Memory B cell (primary cell): ENCODE measurements around the gene TRIML1.
"Not testable (repeated sequence)": the region's sequence is repeated elsewhere in the genome, so short reads cannot be mapped to it uniquely, and the experiment has no call there.

Experiments used
- ATAC-seq: fragments of 150-1000 bp; cut with Tn5 transposase; 2 replicates; pipeline ENCODE4 v1.10.0; 2021; ENCODE audit warnings: low read depth, mild to moderate bottlenecking, moderate library complexity
- DNase-seq, 2 donors: peaks; one replicate each; pipeline ENCODE4 v3.0.0; 2022; ENCODE audit warnings: low spot score in 2 of 2
- H3K27ac Mint-ChIP-seq: one replicate; pipeline ENCODE4 v1.8.0; 2022; ENCODE audit warnings: mild to moderate bottlenecking, moderate library complexity, mixed read lengths
- H3K27me3 Mint-ChIP-seq: one replicate; pipeline ENCODE4 v1.8.0; 2022; ENCODE audit warnings: mixed read lengths
- H3K36me3 Mint-ChIP-seq: one replicate; pipeline ENCODE4 v1.8.0; 2022; ENCODE audit warnings: mild to moderate bottlenecking, mixed read lengths
- H3K4me1 Mint-ChIP-seq: one replicate; pipeline ENCODE4 v1.8.0; 2022; ENCODE audit warnings: mixed read lengths
- H3K4me3 Mint-ChIP-seq: one replicate; pipeline ENCODE4 v1.8.0; 2022; ENCODE audit warnings: mild to moderate bottlenecking, moderate library complexity, mixed read lengths
- H3K9me3 Mint-ChIP-seq: one replicate; pipeline ENCODE4 v1.8.0; 2022; ENCODE audit warnings: mixed read lengths

Gene TRIML1

GRCh38 chr4:188132232-188132631, 7.0 kb upstream of the TRIML1 start:
- H3K36me3 Mint-ChIP-seq: no peaks in the 10 kb centered on the region
- H3K4me3 Mint-ChIP-seq: no peak overlapping the region
- no peaks in the 10 kb centered on the region for H3K27me3 Mint-ChIP-seq
- no peak overlapping the region for H3K27ac Mint-ChIP-seq
- H3K4me1 Mint-ChIP-seq: no peaks in the 10 kb centered on the region
- DNase-seq (no peak), ATAC-seq (no peak)
- peaks cover 3% of the 10 kb centered on the region for H3K9me3 Mint-ChIP-seq

GRCh38 chr4:188138227-188138626, 1.0 kb upstream of the TRIML1 start:
- DNase-seq (no peak), ATAC-seq (no peak)
- no peaks in the 10 kb centered on the region for H3K27me3 Mint-ChIP-seq
- H3K4me1 Mint-ChIP-seq: no peaks in the 10 kb centered on the region
- H3K9me3 Mint-ChIP-seq: no peaks in the 10 kb centered on the region
- H3K36me3 Mint-ChIP-seq: no peaks in the 10 kb centered on the region
- H3K27ac Mint-ChIP-seq: no peak overlapping the region
- H3K4me3 Mint-ChIP-seq: no peak overlapping the region

- Mint-ChIP-seq H3K27ac (no peak overlapping the region), H3K36me3 (no peaks in the 10 kb centered on the region), H3K9me3 (no peaks in the 10 kb centered on the region), H3K4me1 (no peaks in the 10 kb centered on the region), H3K27me3 (no peaks in the 10 kb centered on the region), H3K4me3 (no peak overlapping the region)
- ATAC-seq: no peak
- DNase-seq: no peak
Measured at GRCh38 chr4:188139671-188140070, 430 bp downstream of the TRIML1 start.

GRCh38 chr4:188143731-188144130, 4.5 kb downstream of the TRIML1 start:
- Mint-ChIP-seq H3K27me3 (no peaks in the 10 kb centered on the region), H3K4me3 (no peak overlapping the region), H3K9me3 (no peaks in the 10 kb centered on the region), H3K27ac (no peak overlapping the region), H3K4me1 (no peaks in the 10 kb centered on the region), H3K36me3 (no peaks in the 10 kb centered on the region)
- ATAC-seq (no peak), DNase-seq (no peak)

GRCh38 chr4:188145601-188146000, 6.4 kb downstream of the TRIML1 start:
- H3K9me3 Mint-ChIP-seq: no peaks in the 10 kb centered on the region
- no peak overlapping the region for H3K27ac Mint-ChIP-seq
- no peaks in the 10 kb centered on the region for H3K4me1 Mint-ChIP-seq
- DNase-seq (no peak), ATAC-seq (no peak)
- no peaks in the 10 kb centered on the region for H3K36me3 Mint-ChIP-seq
- H3K4me3 Mint-ChIP-seq: no peak overlapping the region
- no peaks in the 10 kb centered on the region for H3K27me3 Mint-ChIP-seq

GRCh38 chr4:188146618-188147017, 7.4 kb downstream of the TRIML1 start:
- Mint-ChIP-seq H3K4me1 (no peaks in the 10 kb centered on the region), H3K27me3 (no peaks in the 10 kb centered on the region), H3K4me3 (no peak overlapping the region)

GRCh38 chr4:188147176-188147575, 7.9 kb downstream of the TRIML1 start:
- H3K9me3 Mint-ChIP-seq: no peaks in the 10 kb centered on the region
- no peak for ATAC-seq
- H3K36me3 Mint-ChIP-seq: no peaks in the 10 kb centered on the region

More at GRCh38 chr4:188146618-188147017, 7.4 kb downstream of the TRIML1 start:
- no peaks in the 10 kb centered on the region for H3K9me3 Mint-ChIP-seq
- ATAC-seq (no peak), DNase-seq (no peak)
- H3K36me3 Mint-ChIP-seq: no peaks in the 10 kb centered on the region
- H3K27ac Mint-ChIP-seq: no peak overlapping the region

GRCh38 chr4:188147776-188148175, 8.5 kb downstream of the TRIML1 start:
- H3K9me3 Mint-ChIP-seq: no peaks in the 10 kb centered on the region
- DNase-seq (no peak), ATAC-seq (no peak)
- H3K27me3 Mint-ChIP-seq: no peaks in the 10 kb centered on the region
- H3K36me3 Mint-ChIP-seq: no peaks in the 10 kb centered on the region
- no peak overlapping the region for H3K27ac Mint-ChIP-seq
- no peak overlapping the region for H3K4me3 Mint-ChIP-seq
- no peaks in the 10 kb centered on the region for H3K4me1 Mint-ChIP-seq

More at GRCh38 chr4:188147176-188147575, 7.9 kb downstream of the TRIML1 start:
- Mint-ChIP-seq H3K4me1 (no peaks in the 10 kb centered on the region), H3K27me3 (no peaks in the 10 kb centered on the region), H3K27ac (no peak overlapping the region), H3K4me3 (no peak overlapping the region)
- DNase-seq: no peak

- peaks cover 9% of the 10 kb centered on the region for H3K9me3 Mint-ChIP-seq
- no peaks in the 10 kb centered on the region for H3K36me3 Mint-ChIP-seq
- no peaks in the 10 kb centered on the region for H3K27me3 Mint-ChIP-seq
- DNase-seq: no peak
- no peak overlapping the region for H3K27ac Mint-ChIP-seq
- H3K4me3 Mint-ChIP-seq: no peak overlapping the region
- no peaks in the 10 kb centered on the region for H3K4me1 Mint-ChIP-seq
- no peak for ATAC-seq
Measured at GRCh38 chr4:188154668-188155405, 15.6 kb downstream of the TRIML1 start.

GRCh38 chr4:188158336-188158735, 19.1 kb downstream of the TRIML1 start:
- DNase-seq (no peak), ATAC-seq (no peak)
- Mint-ChIP-seq H3K9me3 (peaks cover 9% of the 10 kb centered on the region), H3K4me1 (no peaks in the 10 kb centered on the region), H3K4me3 (no peak overlapping the region), H3K27ac (no peak overlapping the region), H3K27me3 (no peaks in the 10 kb centered on the region), H3K36me3 (no peaks in the 10 kb centered on the region)

GRCh38 chr4:188159513-188160226, 20.4 kb downstream of the TRIML1 start:
- H3K4me3 Mint-ChIP-seq, H3K9me3 Mint-ChIP-seq, H3K27me3 Mint-ChIP-seq, H3K36me3 Mint-ChIP-seq, DNase-seq, ATAC-seq, H3K4me1 Mint-ChIP-seq, H3K27ac Mint-ChIP-seq: not testable (repeated sequence)

- Mint-ChIP-seq H3K9me3 (peaks cover 6% of the 10 kb centered on the region), H3K4me1 (no peaks in the 10 kb centered on the region), H3K27ac (no peak overlapping the region), H3K36me3 (no peaks in the 10 kb centered on the region), H3K4me3 (no peak overlapping the region), H3K27me3 (no peaks in the 10 kb centered on the region)
- DNase-seq (no peak), ATAC-seq (no peak)
Measured at GRCh38 chr4:188160406-188160805, 21.2 kb downstream of the TRIML1 start.

GRCh38 chr4:188161167-188161566, 21.9 kb downstream of the TRIML1 start:
- ATAC-seq: no peak
- DNase-seq: no peak
- Mint-ChIP-seq H3K4me1 (no peaks in the 10 kb centered on the region), H3K27me3 (no peaks in the 10 kb centered on the region), H3K4me3 (no peak overlapping the region), H3K27ac (no peak overlapping the region), H3K9me3 (peaks cover 6% of the 10 kb centered on the region), H3K36me3 (no peaks in the 10 kb centered on the region)

GRCh38 chr4:188162698-188163097, 23.5 kb downstream of the TRIML1 start:
- H3K4me3 Mint-ChIP-seq: no peak overlapping the region
- no peaks in the 10 kb centered on the region for H3K36me3 Mint-ChIP-seq
- no peaks in the 10 kb centered on the region for H3K4me1 Mint-ChIP-seq
- no peaks in the 10 kb centered on the region for H3K27me3 Mint-ChIP-seq
- H3K27ac Mint-ChIP-seq: no peak overlapping the region
- ATAC-seq (no peak), DNase-seq (no peak)
- H3K9me3 Mint-ChIP-seq: peaks cover 4% of the 10 kb centered on the region
